ENCODE measurements around the gene DCAF17.

- TF ChIP-seq POU6F1 (CRISPR knock-in tag; IDR thresholded peaks at IDR 0.05; ENCODE audit: borderline replicate concordance, low read depth) (no peak), ZFP30 (CRISPR knock-in tag; IDR thresholded peaks at IDR 0.05) (no peak), OSR1 (CRISPR knock-in tag; IDR thresholded peaks at IDR 0.05) (no peak), ARNTL (CRISPR knock-in tag; IDR thresholded peaks at IDR 0.05; ENCODE audit: borderline replicate concordance, low read depth) (no peak)
Observed at GRCh38 chr2:171530378-171530777, 96.4 kb downstream of the DCAF17 start.
